C4-2B (cell line): ENCODE results near the gene TMPRSS2.

ENCODE experiments used
- H3K27ac ChIP-seq: fragments of 450-650 bp; 2 replicates; pipeline ENCODE4 v1.5.1; 2017
- ZFX ChIP-seq: fragments of 450-650 bp; IDR thresholded peaks from 2 replicates; pipeline ENCODE4 v1.6.1; 2017
- TF ChIP-seq, protein P1 (sequence below): fragments of 450-650 bp; conservative IDR thresholded peaks from 2 replicates; pipeline ENCODE4 v1.5.1; 2017; ENCODE audit warnings: mild to moderate bottlenecking

The TMPRSS2 gene

DNA sequence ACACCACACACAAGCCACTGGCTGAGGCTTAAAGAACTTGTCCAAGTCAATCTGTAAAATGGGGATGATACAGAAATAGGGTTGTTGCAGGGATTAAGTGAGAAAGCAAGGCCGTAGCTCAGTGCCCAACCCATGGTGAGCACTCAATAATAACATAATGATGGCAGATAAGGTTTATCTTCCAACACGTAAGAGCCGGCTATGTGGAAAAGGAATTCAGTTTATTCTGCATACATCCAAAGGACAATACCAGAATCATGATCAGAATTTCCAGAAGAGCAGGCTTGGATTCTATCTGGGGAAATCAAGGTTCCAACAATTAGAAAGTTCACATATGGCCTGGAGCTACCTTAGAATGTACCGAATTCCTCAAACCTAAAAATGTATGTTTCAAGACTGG lies 4.6 kb downstream of the TMPRSS2 start:
- peak overlapping the region; percentile 99 for H3K27ac ChIP-seq

DNA sequence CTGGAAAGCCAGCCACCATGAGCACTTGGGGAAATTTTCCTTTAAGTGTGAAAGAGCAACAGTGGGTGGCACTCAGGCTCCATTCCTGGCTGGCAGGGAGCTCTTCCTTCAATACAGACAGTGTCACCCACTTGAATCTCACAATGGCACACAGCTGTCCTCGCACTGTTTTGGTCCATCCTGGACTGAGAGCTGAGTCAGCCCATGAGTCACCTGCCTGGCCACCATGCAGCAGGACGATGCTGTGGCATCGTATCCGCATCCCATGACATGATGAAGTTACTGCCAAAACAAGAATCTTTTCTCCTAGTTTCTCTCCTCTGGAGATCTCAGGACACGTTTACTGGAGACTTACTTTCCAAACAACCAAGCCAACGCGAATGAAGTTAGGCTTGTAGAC lies 6.0 kb downstream of the TMPRSS2 start:
- TF ChIP-seq, protein P1, sequence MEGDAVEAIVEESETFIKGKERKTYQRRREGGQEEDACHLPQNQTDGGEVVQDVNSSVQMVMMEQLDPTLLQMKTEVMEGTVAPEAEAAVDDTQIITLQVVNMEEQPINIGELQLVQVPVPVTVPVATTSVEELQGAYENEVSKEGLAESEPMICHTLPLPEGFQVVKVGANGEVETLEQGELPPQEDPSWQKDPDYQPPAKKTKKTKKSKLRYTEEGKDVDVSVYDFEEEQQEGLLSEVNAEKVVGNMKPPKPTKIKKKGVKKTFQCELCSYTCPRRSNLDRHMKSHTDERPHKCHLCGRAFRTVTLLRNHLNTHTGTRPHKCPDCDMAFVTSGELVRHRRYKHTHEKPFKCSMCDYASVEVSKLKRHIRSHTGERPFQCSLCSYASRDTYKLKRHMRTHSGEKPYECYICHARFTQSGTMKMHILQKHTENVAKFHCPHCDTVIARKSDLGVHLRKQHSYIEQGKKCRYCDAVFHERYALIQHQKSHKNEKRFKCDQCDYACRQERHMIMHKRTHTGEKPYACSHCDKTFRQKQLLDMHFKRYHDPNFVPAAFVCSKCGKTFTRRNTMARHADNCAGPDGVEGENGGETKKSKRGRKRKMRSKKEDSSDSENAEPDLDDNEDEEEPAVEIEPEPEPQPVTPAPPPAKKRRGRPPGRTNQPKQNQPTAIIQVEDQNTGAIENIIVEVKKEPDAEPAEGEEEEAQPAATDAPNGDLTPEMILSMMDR = no peak
- peak overlapping the region; percentile 65 for H3K27ac ChIP-seq

More for the DNA sequence above, 4.6 kb downstream of the TMPRSS2 start:
- TF ChIP-seq ZFX = no peak
- TF ChIP-seq, protein P1 = no peak

DNA sequence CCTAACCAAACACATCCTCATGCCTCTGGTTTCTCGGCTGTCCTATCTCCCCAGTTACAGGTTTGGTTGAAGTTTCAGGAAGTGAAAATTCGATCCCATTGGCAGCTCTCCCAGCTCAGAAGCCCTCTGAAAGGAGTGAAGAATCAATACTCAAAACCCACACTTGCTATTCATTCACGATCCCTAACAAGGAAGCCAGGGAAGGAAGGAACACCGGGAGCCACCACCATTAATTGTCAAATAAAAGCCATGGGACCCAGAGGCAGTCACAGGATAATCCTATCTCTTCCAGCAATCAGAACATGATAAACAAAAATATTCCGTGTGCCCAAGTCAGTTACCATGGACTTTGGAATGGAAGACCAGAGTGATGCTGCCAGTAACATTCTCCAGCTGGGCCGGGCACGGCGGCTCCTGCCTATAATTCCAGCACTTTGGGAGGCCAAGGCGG lies 7.0 kb downstream of the TMPRSS2 start:
- peak overlapping the region; percentile 65 for H3K27ac ChIP-seq
- TF ChIP-seq ZFX = no peak
- TF ChIP-seq, protein P1 = no peak

DNA sequence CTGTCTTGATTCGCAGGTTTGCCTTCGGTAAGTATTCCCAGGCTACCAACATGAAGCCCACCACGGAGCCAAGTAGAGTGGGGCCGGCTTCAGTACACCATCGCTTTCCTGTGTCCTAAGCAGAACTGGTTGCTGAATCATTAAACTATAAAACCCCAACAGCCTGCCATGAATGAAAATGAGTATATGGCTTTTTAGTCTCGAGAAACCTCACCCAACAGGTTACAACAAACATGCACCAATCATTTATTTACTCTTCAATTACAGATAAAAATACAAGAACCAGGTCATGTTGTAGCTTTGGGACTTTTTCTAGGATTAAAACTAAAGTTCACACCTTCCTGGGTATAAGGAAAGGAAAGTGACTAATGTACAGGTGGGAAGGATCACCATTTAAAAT lies 7.6 kb downstream of the TMPRSS2 start:
- H3K27ac ChIP-seq = peak overlapping the region; percentile 65

DNA sequence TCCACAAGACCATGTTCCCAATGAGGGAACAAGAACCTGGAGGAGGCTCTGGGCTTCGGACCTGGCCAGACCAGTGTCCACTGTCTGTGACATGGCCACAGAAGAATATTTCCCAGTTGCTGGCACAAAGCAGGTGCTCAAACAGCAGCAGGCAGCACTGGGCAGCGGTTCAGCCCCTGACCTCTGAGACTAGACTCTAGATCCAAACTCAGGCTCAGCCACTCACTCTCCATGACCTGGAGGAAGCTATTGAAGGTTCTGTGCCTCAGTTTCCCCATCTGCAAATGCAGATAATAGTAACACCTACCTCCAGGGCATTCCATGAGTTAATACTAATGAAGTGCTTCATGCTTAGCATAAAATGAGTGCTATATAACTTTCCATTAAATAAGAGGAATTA lies 8.0 kb downstream of the TMPRSS2 start:
- TF ChIP-seq, protein P1 = no peak
- TF ChIP-seq ZFX = no peak
- peak overlapping the region; percentile 65 for H3K27ac ChIP-seq

More for the DNA sequence above, 7.6 kb downstream of the TMPRSS2 start:
- TF ChIP-seq, protein P1 = no peak
- TF ChIP-seq ZFX = no peak

DNA sequence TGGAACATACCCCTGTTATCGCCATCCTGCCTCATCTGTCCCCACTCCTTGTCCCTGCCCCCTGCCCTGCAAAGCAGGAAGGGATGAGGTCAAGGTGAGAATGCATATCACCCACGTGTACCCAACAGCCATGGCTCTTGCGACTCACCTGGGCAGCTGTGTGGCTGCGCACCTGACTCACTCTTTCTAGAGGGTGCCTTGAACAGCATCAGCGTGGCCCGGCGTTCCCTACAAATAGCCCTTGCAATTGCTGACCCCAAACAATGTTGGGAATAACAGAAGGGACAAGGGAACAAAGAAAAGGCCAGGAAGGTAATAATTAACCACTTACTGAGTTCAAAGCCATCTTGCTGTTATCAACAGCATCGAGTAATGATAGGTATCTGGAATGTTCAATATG lies 10.2 kb downstream of the TMPRSS2 start:
- TF ChIP-seq, protein P1 = no peak
- no peak for TF ChIP-seq ZFX

DNA sequence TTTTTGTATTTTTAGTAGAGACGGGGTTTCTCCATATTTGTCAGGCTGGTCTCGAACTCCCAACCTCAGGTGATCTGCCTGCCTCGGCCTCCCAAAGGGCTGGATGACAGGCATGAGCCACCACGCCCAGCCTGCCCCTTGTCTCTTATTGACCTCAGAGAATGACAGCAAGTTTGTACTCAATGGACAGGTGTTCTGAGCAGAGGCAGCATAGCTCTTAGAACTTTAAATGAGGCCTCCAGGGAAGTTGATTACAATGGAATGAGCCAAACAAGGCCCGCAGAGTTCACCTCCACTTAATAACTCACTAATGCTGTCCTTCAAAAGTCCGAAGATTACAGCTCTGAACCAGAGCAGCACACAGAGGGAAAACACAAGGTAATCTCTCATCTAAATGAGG lies 10.9 kb downstream of the TMPRSS2 start:
- no peak overlapping the region for H3K27ac ChIP-seq
- TF ChIP-seq ZFX = no peak
- TF ChIP-seq, protein P1 = no peak

More for the DNA sequence above, 10.2 kb downstream of the TMPRSS2 start:
- peak overlapping the region; percentile 30 for H3K27ac ChIP-seq
